ENCODE measurements around the gene PDE6C.

- TF ChIP-seq POLR2A (IDR thresholded peaks at IDR 0.05), result no peak
- TF ChIP-seq EP300 (IDR thresholded peaks at IDR 0.05; ENCODE audit: low read depth), result no peak
- no peak for TF ChIP-seq CTCF (IDR thresholded peaks at IDR 0.05)
These were observed 98.1 kb downstream of the PDE6C start for GRCh38 chr10:93710333-93710909.

Data from transverse colon (tissue), 3 donors.